Kidney (tissue), 14 donors: ENCODE data around the gene AGK. TPM values are rescaled to one million over a fixed set of nuclear protein-coding genes. Genes with fewer than 3 reads are reported as not detected.

Source experiments
- DNase-seq, 5 donors: peaks; one replicate each; pipeline ENCODE4 v3.0.0-alpha.2; 2013 to 2020
- FAIRE-seq: peaks from 2 replicates; lab custom pipeline; 2012; peaks lifted over from hg19 to GRCh38; lab: Jason Lieb, UNC
- H3K27ac ChIP-seq, 2 donors: one replicate each; pipeline ENCODE4 v1.7.0; 2013; ENCODE audit warnings: low read depth in 2 of 2, low read length in 2 of 2, inconsistent platforms in 1 of 2
- H3K27me3 ChIP-seq: one replicate; pipeline ENCODE4 v1.7.1; 2013; ENCODE audit warnings: low read length, inconsistent platforms; ENCODE audit not compliant: control insufficient read depth, insufficient read depth
- H3K36me3 ChIP-seq, 3 donors: one replicate each; pipeline versions ENCODE4 v1.7.0 to v1.7.1; 2013; ENCODE audit warnings: low read length in 3 of 3, control low read depth in 1 of 3, inconsistent platforms in 1 of 3; ENCODE audit not compliant: insufficient read depth in 3 of 3, control insufficient read depth in 2 of 3
- H3K4me1 ChIP-seq, 3 donors: one replicate each; pipeline versions ENCODE4 v1.7.0 to v1.7.1; 2013; ENCODE audit warnings: low read length in 3 of 3, inconsistent platforms in 1 of 3, low read depth in 1 of 3; ENCODE audit not compliant: control insufficient read depth in 2 of 3, insufficient read depth in 2 of 3
- H3K4me3 ChIP-seq, 3 donors: one replicate each; pipeline versions ENCODE4 v1.7.0 to v1.8.1; 2013; ENCODE audit warnings: low read length in 3 of 3, control low read depth in 1 of 3, inconsistent platforms in 1 of 3
- H3K9ac ChIP-seq, 3 donors: one replicate each; pipeline versions ENCODE4 v1.7.0 to v1.7.1; 2013; ENCODE audit warnings: low read length in 3 of 3, control low read depth in 1 of 3, inconsistent platforms in 1 of 3
- H3K9me3 ChIP-seq, 3 donors: one replicate each; pipeline versions ENCODE4 v1.7.0 to v1.7.1; 2013; ENCODE audit warnings: low read length in 3 of 3, control low read depth in 1 of 3, inconsistent platforms in 1 of 3; ENCODE audit not compliant: control insufficient read depth in 2 of 3, insufficient read depth in 1 of 3
- CTCF ChIP-seq: IDR thresholded peaks from 3 replicates; pipeline ENCODE4 v1.5.1; 2012; ENCODE audit warnings: mild to moderate bottlenecking, moderate library complexity, borderline replicate concordance; ENCODE audit not compliant: insufficient read depth; ENCODE audit errors: extremely low read depth
- intact Hi-C: fragments of 100-400 bp; cut with DNase I; formaldehyde crosslinking; loops from one replicate; pipeline ENCODE4 v1.11.1; 2022
- polyA plus RNA-seq: library from polyadenylated mRNA; stranded (reverse); fragments of 350-450 nt; fragmentation: Illumina TruSeq; extraction: RNeasy Lipid Tissue Mini Kit (QIAGEN cat#74804); gene quantifications from one replicate; pipeline ENCODE4 v1.2.3, GENCODE V29; 2014; ENCODE audit warnings: low read depth, low replicate concordance; ENCODE audit not compliant: insufficient read depth
- total RNA-seq: library from RNA; stranded (reverse); fragmentation: NEBNext Ultra II Directional; extraction: Animal tissue kit (Norgen Biotek cat#: 25700); gene quantifications from one replicate; pipeline ENCODE4 v1.2.1, GENCODE V29; 2021
- donor health status: control.
- donor health status: control.
- donor health status: control.
- donor health status: control.
- donor health status: control.
- donor health status: DM: yes; HTN: yes; CAD: no.
- donor health status: Normal renal cell carcinoma (clear cell type).

AGK gene
- total and polyA plus RNA-seq, 2 donors from 2014 or later = 17.7 to 30.7 TPM

- FAIRE-seq (no peak), DNase-seq (peak in 3 of 5 donors; percentile 20 to 43 (median 39))
- no peaks in the 10 kb centered on the region for H3K9me3 ChIP-seq
- peaks cover 3 to 8% (median 7%) of the 10 kb centered on the region in 3 donors for H3K36me3 ChIP-seq
- intact Hi-C loops = no loop called here
- H3K27ac ChIP-seq = no peak overlapping the region
- H3K27me3 ChIP-seq = no peaks in the 10 kb centered on the region
- no peak overlapping the region for H3K4me3 ChIP-seq
- TF ChIP-seq CTCF = peak; percentile 45
- no peak overlapping the region for H3K9ac ChIP-seq
- no peaks in the 10 kb centered on the region for H3K4me1 ChIP-seq
Observed at GRCh38 chr7:141674702-141675101, 123.5 kb downstream of the AGK start.

GRCh38 chr7:141675436-141676215 lies 124.4 kb downstream of the AGK start:
- no peak for TF ChIP-seq CTCF
- H3K4me3 ChIP-seq = no peak overlapping the region
- H3K9ac ChIP-seq = no peak overlapping the region
- H3K27ac ChIP-seq = no peak overlapping the region
- intact Hi-C loops = no loop called here
- no peaks in the 10 kb centered on the region for H3K4me1 ChIP-seq
- H3K36me3 ChIP-seq = peaks cover 3 to 11% (median 9%) of the 10 kb centered on the region in 3 donors
- no peaks in the 10 kb centered on the region for H3K9me3 ChIP-seq
- H3K27me3 ChIP-seq = no peaks in the 10 kb centered on the region
- DNase-seq (no peak), FAIRE-seq (no peak)

- no peaks in the 10 kb centered on the region for H3K9me3 ChIP-seq
- no peak overlapping the region for H3K27ac ChIP-seq
- DNase-seq (no peak), FAIRE-seq (no peak)
- no peak for TF ChIP-seq CTCF
- H3K27me3 ChIP-seq = no peaks in the 10 kb centered on the region
- H3K36me3 ChIP-seq = peaks cover 0 to 11% (median 7%) of the 10 kb centered on the region in 3 donors
- no peak overlapping the region for H3K4me3 ChIP-seq
- H3K4me1 ChIP-seq = no peaks in the 10 kb centered on the region
- no peak overlapping the region for H3K9ac ChIP-seq
- intact Hi-C loops = no loop called here
Observed at GRCh38 chr7:141676618-141677017, 125.4 kb downstream of the AGK start.
